HG03060 (cell line): ENCODE results near the gene RPS6KA2.

ENCODE experiments used
- ATAC-seq: cut with Tn5 transposase; IDR thresholded peaks from one replicate; pipeline ENCODE4 v1.9.1; 2021; ENCODE audit warnings: low read depth, moderate number of reproducible peaks; ENCODE audit not compliant: unreplicated experiment

The RPS6KA2 gene

GRCh38 chr6:166439366-166440091 lies 187.5 kb downstream of the RPS6KA2 start:
- ATAC-seq, result no peak

GRCh38 chr6:166438211-166438861 lies 188.7 kb downstream of the RPS6KA2 start:
- no peak for ATAC-seq

GRCh38 chr6:166437661-166438060 lies 189.4 kb downstream of the RPS6KA2 start:
- ATAC-seq, result no peak

- ATAC-seq, result no peak
Measured at GRCh38 chr6:166436195-166437139, 190.6 kb downstream of the RPS6KA2 start.

- ATAC-seq, result peak; percentile 69
Measured at GRCh38 chr6:166435574-166435973, 191.5 kb downstream of the RPS6KA2 start.

GRCh38 chr6:166434336-166434735 lies 192.7 kb downstream of the RPS6KA2 start:
- ATAC-seq, result no peak

GRCh38 chr6:166433096-166433495 lies 194.0 kb downstream of the RPS6KA2 start:
- ATAC-seq, result no peak

- ATAC-seq, result no peak
Measured at GRCh38 chr6:166430269-166430668, 196.8 kb downstream of the RPS6KA2 start.

GRCh38 chr6:166424431-166424830 lies 202.6 kb downstream of the RPS6KA2 start:
- no peak for ATAC-seq

- ATAC-seq, result no peak
Measured at GRCh38 chr6:166423781-166424180, 203.3 kb downstream of the RPS6KA2 start.

GRCh38 chr6:166423051-166423745 lies 203.9 kb downstream of the RPS6KA2 start:
- ATAC-seq, result no peak

GRCh38 chr6:166422201-166422940 lies 204.7 kb downstream of the RPS6KA2 start:
- no peak for ATAC-seq

- no peak for ATAC-seq
Measured at GRCh38 chr6:166420351-166420750, 206.7 kb downstream of the RPS6KA2 start.

- no peak for ATAC-seq
Measured at GRCh38 chr6:166419717-166420116, 207.3 kb downstream of the RPS6KA2 start.

GRCh38 chr6:166419286-166419685 lies 207.8 kb downstream of the RPS6KA2 start:
- ATAC-seq, result peak; percentile 92

GRCh38 chr6:166418691-166419143 lies 208.3 kb downstream of the RPS6KA2 start:
- ATAC-seq, result no peak

GRCh38 chr6:166417285-166417691 lies 209.8 kb downstream of the RPS6KA2 start:
- ATAC-seq, result peak; percentile 34

- ATAC-seq, result no peak
Measured at GRCh38 chr6:166415833-166416347, 211.2 kb downstream of the RPS6KA2 start.

- no peak for ATAC-seq
Measured at GRCh38 chr6:166415306-166415705, 211.7 kb downstream of the RPS6KA2 start.
